Hematopoietic multipotent progenitor cell treated with erythropoietin and hydrocortisone succinate and interleukin-3 and kit ligand, for 6 days (in vitro differentiated cells): ENCODE measurements around the gene FAM83C.

Experiments
- DNase-seq: peaks from one replicate; pipeline ENCODE4 v3.0.0-alpha.2; 2015

The FAM83C gene

GRCh38 chr20:35291654-35292503 lies at the start of gene FAM83C:
FAM83C (minus strand) TSS chr20:35292425; CDS start chr20:35292304, 121 bp downstream.
- DNase-seq, result no peak

- DNase-seq, result no peak
Measured at GRCh38 chr20:35341366-35342028, 49.3 kb upstream of the FAM83C start.

DNA sequence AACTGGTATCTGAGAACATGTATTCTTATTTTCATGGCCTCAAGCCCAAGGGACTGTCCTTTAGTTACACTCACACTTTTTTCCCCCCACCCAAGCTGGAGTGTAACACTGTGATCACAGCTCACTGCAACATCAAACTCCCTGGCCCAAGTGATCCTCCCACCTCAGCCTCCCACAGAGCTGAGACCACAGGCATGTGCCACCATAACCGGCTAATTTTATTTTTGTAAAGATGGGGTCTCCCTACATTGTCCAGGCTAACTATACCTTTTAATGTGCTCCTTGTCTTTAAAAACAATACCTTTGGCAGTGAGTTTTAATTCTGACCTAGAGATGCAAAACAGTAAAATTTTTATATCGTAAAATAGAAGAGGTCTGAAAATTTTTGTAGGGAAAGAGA lies 48.2 kb upstream of the FAM83C start:
- no peak for DNase-seq

DNA sequence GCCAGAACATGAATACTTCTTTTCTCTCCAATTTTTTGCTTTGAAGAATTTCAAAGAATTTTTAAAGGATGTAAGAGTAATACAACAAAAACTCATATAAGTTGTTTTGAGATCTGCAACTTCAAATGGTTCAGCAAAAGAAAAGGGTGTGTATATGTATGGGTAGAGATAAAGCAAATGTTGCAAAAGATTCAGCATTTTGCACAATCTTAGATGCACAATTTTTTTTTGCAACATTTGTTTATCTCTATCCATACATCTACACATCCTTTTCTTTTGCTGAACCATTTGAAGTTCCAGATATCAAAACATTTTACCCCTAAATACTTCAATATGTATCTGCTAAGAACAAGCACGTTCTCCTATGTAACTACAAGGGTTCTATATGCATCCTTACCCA lies 47.4 kb upstream of the FAM83C start:
- peak; percentile 62 for DNase-seq

DNA sequence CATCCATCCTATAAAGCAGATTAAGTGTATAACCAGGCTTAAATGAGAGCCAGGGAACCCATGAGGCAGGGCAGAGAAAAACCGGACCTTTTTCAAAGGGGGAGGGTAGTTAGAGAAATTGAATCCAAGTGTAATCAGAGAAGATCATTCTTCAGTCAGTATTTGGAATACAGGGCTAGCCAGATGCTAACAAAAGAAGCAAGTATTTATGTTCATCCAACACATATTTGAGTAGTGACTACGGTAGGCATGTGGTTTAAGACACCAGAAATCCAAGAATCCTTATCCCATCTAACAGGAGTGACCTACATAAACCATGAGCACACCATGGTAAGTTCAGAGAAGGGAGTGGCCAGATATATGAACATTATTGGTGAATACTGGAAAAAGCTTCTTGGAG lies 46.8 kb upstream of the FAM83C start:
- DNase-seq, result peak; percentile 9

- no peak for DNase-seq
Measured at GRCh38 chr20:35334311-35335101, 42.3 kb upstream of the FAM83C start.

- DNase-seq, result no peak
Measured at GRCh38 chr20:35333606-35334005, 41.4 kb upstream of the FAM83C start.

DNA sequence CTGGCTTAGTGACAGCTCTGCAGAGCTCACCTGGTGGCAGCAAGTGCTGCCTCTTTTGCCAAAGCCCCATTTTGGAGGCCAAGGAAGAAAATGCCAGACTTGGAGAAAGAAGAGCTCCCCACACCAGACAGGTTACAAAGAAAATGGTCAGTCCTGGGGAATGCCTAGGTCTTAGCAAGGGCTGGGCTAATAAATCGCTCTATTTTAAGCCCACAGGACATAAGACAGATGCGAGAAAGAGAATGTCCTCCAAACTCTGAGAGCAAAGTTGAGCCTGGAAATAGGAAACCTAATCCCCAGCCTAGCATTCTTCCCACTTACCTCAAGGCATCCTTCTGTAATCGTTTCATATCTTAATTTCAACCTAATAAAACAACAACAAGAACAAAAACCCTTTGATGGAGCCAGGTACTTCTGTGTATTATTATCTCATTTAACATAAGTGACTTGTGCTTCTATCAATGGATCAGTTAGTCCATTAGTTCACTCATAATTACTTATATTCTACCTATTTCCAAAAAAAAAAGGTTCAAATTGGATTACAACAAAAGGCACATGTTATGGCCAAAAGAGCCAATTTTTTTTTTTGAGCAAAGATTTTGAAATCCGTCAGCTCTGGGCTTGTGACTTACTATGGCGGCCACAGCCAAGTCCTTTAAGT lies 40.4 kb upstream of the FAM83C start:
- no peak for DNase-seq

DNA sequence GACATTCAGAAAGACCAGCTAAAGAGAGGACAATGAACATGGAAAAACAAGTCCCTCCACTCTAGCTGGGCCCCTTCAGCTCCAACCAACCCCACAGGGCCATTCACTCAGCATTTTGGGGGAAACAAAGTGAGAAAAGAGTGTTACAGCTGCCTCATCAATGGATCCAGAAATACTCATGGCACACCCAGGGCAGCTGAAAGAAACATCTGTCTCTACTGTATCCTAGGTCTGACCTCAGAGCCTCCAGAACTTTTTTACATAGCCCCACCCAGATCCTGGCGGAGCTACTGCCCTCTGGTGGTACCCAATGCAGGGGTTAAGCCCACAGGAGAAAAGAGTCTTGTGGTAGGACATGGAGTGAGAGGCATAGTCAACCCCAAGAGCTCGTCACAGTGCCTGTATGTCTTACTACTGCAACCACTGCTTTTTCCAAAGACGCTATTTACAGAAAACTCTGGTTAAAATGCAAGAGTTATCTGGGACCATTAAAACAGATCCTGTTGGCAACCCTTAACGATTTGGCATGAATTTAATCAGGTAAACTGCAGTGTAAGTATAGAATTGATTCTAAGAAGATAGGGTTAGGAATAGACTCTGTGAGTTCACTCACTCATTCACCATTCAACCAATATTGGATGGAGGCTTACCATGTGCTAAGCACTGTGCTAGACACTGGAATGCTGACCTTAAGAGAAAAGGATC lies 37.4 kb upstream of the FAM83C start:
- peak; percentile 80 for DNase-seq

DNA sequence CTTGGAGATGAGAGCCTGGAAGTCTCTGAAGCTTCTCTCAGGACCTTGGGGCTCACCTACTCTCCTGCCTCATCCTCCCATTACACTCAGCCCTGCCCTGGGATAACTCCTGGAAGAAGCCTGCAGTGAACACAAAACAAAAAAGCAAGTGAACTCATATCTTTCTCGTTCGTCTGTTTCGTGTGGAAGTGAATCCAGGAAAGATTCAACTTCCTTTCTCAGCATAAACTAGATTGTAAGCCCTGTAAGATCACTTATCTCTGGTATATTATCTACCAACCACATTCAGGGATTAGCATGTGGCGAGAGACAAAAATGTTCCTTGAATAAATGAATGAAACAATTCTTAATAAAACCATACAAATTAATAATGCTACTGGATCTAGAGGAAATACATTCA lies 36.5 kb upstream of the FAM83C start:
- DNase-seq, result no peak

GRCh38 chr20:35328095-35328685 lies 36.0 kb upstream of the FAM83C start:
- DNase-seq, result no peak

- DNase-seq, result no peak
Measured at GRCh38 chr20:35327074-35327976, 35.1 kb upstream of the FAM83C start.

- no peak for DNase-seq
Measured at GRCh38 chr20:35326740-35327073, 34.5 kb upstream of the FAM83C start.

- no peak for DNase-seq
Measured at GRCh38 chr20:35326021-35326739, 34.0 kb upstream of the FAM83C start.

- DNase-seq, result no peak
Measured at GRCh38 chr20:35325401-35325800, 33.2 kb upstream of the FAM83C start.

DNA sequence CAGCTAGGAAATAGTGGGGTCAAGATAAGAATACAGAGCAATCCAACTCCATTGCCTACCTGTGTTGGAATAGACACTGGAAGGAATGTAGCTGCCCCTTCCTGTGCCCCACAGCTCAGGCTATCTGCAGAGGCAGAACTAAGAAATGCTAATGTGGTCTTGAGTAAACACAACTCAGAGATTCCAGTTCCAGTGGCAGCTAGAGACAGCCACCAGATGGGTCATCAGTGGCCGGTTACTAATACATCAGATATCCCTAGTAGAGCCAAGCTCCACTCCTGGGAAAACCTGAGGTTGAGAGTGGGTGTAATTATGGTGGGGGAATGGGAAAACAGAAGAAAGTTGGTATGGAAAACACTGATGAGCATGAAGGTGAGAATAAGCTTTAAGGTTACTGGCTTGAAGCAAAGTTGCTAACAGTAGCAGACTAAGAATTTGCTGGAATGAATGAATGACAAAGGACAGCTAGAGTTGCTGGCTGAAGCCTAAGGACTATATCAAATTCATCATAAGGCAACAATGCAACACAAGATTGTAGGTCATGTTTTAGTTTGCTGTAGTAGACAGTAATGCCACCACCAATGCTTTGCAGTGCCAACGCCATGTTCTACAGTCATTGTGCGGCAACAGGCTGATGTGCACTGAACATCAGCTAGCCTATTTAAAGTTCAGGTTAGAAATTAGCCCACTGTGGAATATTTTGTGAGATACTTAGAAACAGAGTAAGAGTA lies 28.3 kb upstream of the FAM83C start:
- DNase-seq, result no peak

DNA sequence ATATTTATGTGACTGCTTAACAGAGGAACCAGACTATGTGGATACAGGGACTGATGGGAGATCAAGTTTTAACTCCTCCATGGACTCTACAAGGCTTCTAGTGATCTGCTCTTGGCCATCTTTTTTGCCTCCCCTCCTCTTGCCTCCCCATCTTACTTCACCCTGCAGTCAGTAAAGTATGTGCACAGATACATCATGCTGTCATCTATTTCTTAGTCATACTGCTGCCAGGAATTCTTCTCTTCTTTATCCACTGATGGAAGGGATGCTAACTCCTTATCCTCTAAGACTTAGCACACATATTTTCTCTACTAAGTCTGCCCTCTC lies 27.6 kb upstream of the FAM83C start:
- no peak for DNase-seq

DNA sequence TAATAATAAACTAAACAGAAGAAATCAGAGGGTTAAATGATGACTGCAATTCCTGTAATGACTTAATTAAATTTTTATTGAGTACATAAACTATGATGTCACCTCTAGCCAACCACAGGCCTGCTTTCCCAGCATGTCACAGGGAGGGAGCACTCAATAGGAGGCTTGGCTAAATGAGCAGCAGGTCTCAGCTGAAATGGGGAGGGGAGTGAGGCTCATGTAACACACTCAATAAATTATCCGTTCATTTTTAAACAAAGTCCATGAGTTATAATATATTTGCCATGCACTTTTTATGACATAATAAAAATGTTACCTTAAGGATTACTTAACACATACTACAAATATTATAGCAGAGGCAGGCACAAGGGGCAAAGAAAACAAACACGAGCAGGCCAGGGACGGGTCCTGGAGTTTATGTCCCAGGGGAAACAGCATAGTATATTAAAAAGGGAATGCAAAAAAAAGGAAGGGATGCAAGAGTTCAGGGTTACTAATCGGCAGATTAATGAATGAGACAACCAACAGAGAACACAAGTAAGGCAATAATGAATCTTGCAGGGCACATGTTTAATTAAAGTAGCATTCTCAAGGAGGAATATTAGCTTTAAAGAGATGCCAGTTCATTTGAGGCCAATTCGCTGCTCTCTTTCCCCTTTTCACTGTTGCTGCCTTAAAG lies 27.1 kb upstream of the FAM83C start:
- DNase-seq, result no peak

DNA sequence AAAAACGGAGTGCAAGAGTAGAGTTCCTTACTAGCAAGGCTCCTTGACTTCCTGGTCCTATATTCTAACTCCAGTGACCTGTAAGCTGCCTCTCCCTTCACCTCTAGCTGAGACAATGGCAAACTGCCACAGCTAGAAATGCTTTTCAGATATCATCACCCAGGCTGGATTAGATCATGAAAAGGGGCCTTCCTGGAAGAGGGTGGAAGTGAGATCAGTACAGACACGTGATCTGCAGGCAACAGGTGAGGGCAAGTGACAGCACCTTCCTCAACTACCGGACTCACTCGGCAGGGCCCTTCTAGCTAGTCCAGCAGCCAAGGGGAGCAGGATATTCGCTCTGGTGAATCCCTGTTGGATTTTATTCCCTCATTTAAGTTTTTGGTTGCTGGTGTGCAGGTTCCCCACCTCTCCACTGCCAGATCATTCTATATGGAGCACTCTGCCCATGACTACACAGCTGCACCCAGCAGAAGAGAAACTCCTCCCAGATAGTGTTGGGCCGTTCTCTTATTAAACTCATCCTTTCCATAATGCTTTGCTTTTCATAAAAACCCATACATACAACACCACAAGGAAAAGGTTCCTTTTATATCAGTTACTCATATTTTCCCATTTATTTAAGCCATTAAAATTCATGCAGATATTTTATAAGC lies 26.4 kb upstream of the FAM83C start:
- no peak for DNase-seq
